ENCODE data around the gene PNPO.

DNA sequence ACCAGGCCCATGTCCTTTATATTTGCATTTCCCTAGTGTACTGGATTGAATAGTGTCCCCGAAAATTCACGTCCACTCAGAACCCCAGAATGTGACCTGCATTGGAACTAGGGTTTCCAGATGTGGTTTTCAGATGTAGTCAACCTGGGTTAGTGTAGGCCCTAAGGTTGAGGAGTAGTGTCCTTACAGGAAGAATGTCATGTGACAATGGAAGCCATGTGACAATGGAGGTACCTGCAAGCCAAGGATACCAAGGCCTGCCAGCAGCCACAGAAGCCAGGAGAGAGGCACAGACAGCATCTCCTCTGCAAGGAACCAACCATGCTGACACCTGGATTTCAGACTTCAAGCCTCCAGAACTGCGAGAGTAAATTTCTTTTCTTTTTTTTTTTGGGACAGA is 21.5 kb downstream of the PNPO start:
- TF ChIP-seq, protein P1, sequence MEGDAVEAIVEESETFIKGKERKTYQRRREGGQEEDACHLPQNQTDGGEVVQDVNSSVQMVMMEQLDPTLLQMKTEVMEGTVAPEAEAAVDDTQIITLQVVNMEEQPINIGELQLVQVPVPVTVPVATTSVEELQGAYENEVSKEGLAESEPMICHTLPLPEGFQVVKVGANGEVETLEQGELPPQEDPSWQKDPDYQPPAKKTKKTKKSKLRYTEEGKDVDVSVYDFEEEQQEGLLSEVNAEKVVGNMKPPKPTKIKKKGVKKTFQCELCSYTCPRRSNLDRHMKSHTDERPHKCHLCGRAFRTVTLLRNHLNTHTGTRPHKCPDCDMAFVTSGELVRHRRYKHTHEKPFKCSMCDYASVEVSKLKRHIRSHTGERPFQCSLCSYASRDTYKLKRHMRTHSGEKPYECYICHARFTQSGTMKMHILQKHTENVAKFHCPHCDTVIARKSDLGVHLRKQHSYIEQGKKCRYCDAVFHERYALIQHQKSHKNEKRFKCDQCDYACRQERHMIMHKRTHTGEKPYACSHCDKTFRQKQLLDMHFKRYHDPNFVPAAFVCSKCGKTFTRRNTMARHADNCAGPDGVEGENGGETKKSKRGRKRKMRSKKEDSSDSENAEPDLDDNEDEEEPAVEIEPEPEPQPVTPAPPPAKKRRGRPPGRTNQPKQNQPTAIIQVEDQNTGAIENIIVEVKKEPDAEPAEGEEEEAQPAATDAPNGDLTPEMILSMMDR (IDR thresholded peaks at IDR 0.05): no peak
- TF ChIP-seq POLR2A (IDR thresholded peaks at IDR 0.05): no peak
